Suprapubic skin (tissue), 4 donors: ENCODE results near the gene DISC1.

Experiments
- CTCF ChIP-seq, 2 donors: fragments of 200-600 bp in 1 of 2; fragments of 450-650 bp in 1 of 2; sonication (generic) in 1 of 2; IDR thresholded peaks; one replicate each; pipeline ENCODE4 v1.5.1; 2016 to 2019; ENCODE audit warnings: antibody characterized with exemption in 2 of 2, mild to moderate bottlenecking in 1 of 2, moderate library complexity in 1 of 2
- POLR2A ChIP-seq, 2 donors: fragments of 450-650 bp; IDR thresholded peaks; one replicate each; pipeline ENCODE4 v1.6.1; 2017; ENCODE audit warnings: antibody characterized with exemption in 2 of 2, mild to moderate bottlenecking in 2 of 2, moderate library complexity in 2 of 2
- POLR2AphosphoS5 ChIP-seq, 3 donors: sonication (generic); formaldehyde crosslinking; IDR thresholded peaks; one replicate each; pipeline ENCODE4 v1.6.1; 2017; ENCODE audit warnings: antibody characterized with exemption in 3 of 3

DNA sequence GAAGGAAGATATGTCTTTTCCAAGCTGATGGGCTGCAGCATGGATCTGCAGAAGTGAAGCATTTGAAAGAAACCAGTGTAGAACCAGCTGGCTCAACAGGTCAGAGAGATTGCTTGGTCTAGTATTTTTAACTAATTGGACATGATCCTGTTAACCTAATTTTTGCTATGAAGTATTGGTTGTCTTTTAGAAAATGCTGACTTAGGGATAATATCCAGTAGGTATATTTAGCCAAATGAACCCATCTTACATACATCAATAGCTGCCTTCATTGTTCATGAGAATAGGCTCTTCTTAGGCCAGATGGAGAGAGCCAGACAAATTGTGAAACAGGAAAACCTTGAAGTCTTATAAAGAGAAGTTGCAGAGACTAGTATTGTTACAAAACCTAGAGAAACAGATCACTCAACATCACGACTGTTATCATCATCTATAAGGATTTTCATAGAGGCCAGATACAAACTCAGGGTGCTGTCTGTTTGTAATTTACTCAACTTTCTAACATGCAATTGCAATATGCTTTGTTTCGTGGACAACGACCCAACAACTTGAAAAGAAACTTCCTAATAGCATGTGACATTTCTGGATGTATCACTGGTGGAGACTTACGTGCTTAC is 148.2 kb downstream of the DISC1 start:
- no peak for TF ChIP-seq CTCF (IDR thresholded peaks at IDR 0.05)
- TF ChIP-seq POLR2A (IDR thresholded peaks at IDR 0.05) = no peak
- TF ChIP-seq POLR2AphosphoS5 (IDR thresholded peaks at IDR 0.05) = no peak
